SK-N-MC (cell line): ENCODE measurements around the gene PARD3B.

Source experiments
- EZH2 ChIP-seq: fragments of 200-600 bp; sonication (generic); IDR thresholded peaks from one replicate; pipeline ENCODE4 v1.6.1; 2017; ENCODE audit warnings: antibody characterized with exemption
- POLR2AphosphoS5 ChIP-seq: IDR thresholded peaks from 2 replicates; pipeline ENCODE4 v1.6.1; 2012; ENCODE audit warnings: mild to moderate bottlenecking, low read depth, low read length, borderline replicate concordance

GRCh38 chr2:205352094-205352493, 806.8 kb downstream of the PARD3B start:
- TF ChIP-seq EZH2 (no peak), POLR2AphosphoS5 (no peak)
